Measurements from ENCODE around the gene EHBP1L1. TPM values are rescaled to one million over a fixed set of nuclear protein-coding genes. Genes with fewer than 3 reads are reported as not detected.

The EHBP1L1 gene
- total RNA-seq, 2 donors from 2014 or later, result 53.4 to 61.0 TPM

- DNase-seq (no peak), ATAC-seq (no peak)
- intact Hi-C loops (cut with DNase I), result loop anchor here in 1 of 2 donors (5.0 kb wide), 1 partner anchor 94 kb away; the partner anchor contains the start of gene KAT5
Measured at GRCh38 chr11:65618763-65619162, 42.9 kb downstream of the EHBP1L1 start.

DNA sequence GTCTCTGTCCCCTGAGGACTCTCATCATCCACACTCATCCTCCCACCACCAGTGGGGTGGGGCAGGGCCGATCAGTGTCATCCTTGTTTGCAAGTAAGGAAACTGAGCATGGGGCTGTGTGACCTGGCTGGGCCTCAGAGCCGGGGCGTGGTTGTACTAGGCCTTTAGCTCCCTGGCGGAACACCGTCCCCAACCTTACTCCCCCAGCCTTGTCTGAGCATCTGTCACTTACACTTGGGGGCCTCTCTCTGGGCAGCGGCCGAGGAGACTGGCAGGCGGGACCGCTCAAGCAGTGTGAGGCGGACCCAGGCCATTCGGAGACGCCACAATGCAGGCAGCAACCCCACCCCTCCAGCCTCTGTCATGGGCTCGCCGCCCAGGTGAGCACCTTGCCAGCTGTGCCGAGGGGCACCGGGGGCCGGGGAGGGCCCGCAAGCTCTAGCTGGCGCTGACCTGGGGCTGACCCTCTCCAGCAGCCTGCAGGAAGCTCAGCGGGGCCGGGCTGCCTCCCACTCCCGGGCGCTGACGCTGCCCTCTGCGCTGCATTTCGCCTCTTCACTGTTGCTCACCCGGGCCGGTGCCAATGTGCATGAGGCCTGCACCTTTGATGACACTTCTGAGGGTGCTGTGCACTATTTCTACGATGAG lies 43.6 kb downstream of the EHBP1L1 start:
- DNase-seq (no peak), ATAC-seq (no peak)
- intact Hi-C loops (cut with DNase I), result loop anchor here in 1 of 2 donors (5.0 kb wide), 1 partner anchor 93 kb away; the partner anchor contains the start of gene KAT5

DNA sequence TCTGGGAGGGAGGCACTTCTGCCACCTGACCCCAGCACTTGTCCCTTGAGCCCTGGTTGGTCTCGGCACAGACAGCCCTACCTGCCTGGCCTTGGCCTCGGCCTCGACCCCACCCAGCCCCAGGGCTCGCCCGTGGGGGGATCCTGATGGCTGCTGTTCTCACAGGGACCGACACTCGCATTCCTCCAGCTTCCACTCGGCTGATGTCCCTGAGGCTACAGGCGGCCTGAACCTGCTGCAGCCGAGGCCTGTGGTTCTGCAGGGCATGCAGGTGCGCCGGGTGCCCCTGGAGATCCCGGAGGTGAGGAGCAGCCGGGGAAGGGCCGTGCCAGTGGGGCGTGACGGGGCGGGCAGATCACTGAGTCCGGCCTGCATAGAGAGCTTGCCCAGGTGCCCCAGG lies 44.8 kb downstream of the EHBP1L1 start:
- ATAC-seq (no peak), DNase-seq (no peak)
- intact Hi-C loops (cut with DNase I), result no loop called here

DNA sequence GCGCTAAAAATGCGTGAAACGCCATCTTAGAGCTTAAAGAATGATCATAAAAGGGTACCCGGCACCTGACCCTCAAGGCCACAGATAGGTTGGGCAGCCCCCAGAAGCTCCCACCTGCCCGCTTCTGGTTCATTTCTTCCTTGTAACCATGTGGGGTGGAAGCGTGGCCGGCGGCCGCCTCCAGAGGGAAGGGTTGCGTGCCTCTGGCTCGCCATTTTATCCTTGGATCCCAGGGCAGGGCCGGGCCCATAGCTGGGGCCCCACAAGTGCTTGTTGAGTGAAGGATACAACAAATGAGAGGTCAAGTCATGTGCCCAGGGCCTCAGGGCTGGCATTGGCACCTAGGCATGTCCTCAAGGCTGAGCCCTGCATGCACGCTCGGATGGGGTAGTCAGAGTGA lies 45.6 kb downstream of the EHBP1L1 start:
- ATAC-seq (no peak), DNase-seq (no peak)
- intact Hi-C loops (cut with DNase I), result no loop called here

DNA sequence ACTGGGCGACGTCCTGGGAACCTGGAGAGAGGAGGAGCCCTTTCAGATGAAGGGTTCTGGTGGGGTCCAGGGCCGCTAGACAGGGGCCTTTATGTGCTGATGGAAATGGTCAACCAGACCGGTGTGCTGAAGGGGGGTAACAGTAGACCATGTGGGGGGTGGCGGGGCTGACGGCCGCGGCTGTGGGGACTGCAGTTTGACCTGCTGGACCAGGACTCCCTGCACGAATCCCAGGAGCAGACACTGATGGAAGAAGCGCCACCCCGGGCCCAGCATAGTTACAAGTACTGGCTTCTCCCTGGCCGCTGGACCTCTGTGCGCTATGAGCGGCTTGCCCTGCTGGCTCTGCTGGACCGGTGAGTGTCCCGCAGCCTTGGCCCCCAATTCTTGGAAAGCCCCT lies 46.2 kb downstream of the EHBP1L1 start:
- DNase-seq (no peak), ATAC-seq (no peak)
- intact Hi-C loops (cut with DNase I), result no loop called here

GRCh38 chr11:65623177-65623576 lies 47.3 kb downstream of the EHBP1L1 start:
- intact Hi-C loops (cut with DNase I), result no loop called here
- no peak for ATAC-seq
- no peak for DNase-seq

- ATAC-seq (no peak), DNase-seq (no peak)
- intact Hi-C loops (cut with DNase I), result no loop called here
Measured at GRCh38 chr11:65623852-65624616, 48.2 kb downstream of the EHBP1L1 start.

DNA sequence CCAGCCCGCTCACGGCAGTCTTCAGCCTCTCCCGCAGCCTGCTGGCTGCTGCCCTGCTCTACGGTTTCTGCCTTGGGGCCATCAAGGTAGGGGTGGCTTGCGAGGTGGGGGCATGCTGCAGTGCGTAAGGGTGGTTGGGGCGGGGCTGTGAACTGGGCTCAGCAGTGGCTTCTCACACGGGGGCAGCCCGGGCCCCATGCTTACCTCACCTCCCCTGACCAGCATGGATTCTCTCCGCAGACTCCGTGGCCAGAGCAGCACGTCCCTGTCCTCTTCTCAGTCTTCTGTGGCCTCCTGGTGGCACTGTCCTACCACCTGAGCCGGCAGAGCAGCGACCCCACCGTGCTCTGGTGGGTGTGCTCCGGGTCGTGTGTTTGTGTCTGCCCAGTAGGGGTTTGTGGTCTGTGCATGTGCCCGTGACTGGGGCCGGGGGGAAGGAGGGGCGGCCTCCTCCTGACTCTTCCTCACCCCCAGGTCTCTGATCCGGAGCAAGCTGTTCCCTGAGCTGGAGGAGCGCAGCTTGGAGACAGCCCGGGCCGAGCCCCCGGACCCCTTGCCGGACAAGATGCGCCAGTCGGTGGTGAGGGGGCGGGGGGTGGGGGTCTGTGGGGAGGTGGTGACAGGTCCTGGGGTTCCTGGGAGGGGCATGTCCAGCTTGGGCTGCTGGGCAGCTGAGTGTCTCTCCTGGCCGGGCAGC lies 49.2 kb downstream of the EHBP1L1 start:
- no peak for ATAC-seq
- no peak for DNase-seq
- intact Hi-C loops (cut with DNase I), result loop anchor here in 1 of 2 donors (5.0 kb wide), 1 partner anchor 192 kb away; no protein-coding TSS in a partner anchor

DNA sequence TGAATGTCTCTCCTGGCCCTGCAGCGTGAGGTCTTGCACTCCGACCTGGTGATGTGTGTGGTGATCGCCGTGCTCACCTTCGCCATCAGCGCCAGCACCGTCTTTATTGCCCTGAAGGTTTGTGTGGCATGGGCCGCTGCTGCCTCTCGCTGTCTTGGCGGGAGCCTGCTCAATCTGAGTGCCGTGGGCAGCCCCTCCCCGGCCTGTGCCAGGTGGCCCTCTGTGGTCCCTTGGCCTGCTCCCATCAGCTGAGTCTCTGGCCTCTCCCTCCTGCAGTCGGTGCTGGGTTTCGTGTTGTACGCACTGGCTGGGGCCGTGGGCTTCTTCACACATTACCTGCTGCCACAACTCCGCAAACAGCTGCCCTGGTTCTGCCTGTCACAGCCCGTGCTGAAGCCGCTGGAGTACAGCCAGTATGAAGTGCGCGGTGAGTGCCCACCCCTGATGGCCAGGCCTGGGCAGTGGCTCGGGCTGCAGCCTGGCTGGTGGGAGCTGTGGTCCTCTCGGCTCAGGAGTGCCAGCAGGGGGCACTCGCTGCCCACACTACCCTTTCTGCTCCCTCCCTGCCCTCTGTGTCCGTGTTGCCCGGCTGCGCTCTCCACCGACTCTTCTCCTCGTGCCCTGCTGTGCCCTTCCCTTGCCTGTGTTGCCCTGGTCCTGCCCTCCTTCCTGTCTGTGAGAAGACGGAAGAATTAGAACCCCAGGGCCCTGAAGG lies 49.9 kb downstream of the EHBP1L1 start:
- ATAC-seq (peak; percentile 71 to 78), DNase-seq (peak; percentile 65)
- intact Hi-C loops (cut with DNase I), result loop anchor here in 1 of 2 donors (5.0 kb wide), 1 partner anchor 192 kb away; no protein-coding TSS in a partner anchor

DNA sequence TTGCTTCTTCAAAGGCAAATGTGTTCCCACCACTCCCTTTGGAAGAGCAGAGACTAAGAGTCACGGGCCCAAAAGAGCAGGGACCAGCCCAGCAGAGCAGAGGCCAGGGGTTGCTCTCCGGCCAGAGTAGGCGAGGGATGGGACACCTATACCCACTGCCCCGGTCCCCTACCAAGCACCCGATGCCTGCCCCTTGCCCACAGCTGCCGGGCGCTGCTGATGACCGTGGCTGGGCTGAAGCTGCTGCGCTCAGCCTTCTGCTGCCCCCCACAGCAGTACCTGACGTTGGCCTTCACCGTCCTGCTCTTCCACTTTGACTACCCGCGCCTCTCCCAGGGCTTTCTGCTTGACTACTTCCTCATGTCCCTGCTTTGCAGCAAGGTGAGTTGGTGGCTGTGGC lies 51.3 kb downstream of the EHBP1L1 start:
- no peak for ATAC-seq
- intact Hi-C loops (cut with DNase I), result loop anchor here in 1 of 2 donors (5.0 kb wide), 1 partner anchor 190 kb away; no protein-coding TSS in a partner anchor
- no peak for DNase-seq

DNA sequence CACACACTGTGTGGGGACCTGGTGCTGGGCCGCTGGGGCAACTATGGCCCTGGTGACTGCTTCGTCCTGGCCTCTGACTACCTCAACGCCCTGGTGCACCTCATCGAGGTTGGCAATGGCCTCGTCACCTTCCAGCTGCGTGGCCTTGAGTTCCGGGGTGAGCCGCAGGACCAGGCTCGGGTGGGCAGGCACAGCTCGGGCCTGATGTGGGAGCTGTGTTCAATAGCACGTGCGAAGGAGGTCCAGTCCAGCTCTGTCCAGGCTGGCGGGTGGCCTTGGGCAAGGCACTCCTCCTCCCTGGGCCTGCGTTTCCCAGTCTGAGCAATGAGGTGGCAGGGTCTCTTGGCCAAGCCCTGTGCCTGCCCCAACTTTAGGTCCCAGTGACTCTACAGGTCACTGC lies 53.7 kb downstream of the EHBP1L1 start:
- ATAC-seq, result no peak
- no peak for DNase-seq
- intact Hi-C loops (cut with DNase I), result loop anchor here in 1 of 2 donors (5.0 kb wide), 1 partner anchor 188 kb away; no protein-coding TSS in a partner anchor

GRCh38 chr11:65630215-65630614 lies 54.4 kb downstream of the EHBP1L1 start:
- DNase-seq (no peak), ATAC-seq (peak; percentile 6 to 14)
- intact Hi-C loops (cut with DNase I), result no loop called here

DNA sequence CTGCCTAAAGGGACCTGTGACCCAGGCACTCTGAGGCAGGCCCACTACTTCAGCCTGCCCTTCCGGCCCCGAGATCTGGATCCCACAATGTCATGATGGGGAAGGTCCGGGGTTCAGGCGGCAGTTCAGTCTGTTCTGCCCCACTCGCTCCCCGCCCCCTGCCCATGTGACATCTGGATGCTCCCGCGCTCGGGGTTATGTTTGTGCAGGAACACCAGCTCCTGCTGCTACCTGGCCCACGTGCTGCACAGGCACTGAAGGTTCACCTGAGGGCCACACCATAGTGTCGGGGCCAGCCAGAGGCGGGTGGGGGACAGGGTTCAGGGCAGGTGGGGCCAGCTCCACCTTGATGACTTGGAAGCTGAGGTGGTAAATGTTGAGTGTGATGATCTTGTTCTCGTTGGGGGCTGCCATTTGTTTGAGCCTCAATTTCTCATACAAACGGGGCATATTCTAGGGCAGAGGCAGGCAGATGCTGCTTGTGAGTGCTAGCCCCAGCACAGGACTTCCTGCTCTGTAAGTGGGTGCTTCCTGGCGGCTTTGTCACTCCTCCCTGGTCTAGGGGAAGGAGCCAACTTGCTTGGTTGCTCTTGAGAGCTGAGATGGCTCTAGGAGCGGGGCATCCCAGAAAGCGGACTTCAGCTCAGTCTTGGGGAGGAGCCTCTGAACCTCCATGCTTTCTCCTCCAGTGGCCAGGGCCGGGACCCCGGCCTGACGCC lies 57.7 kb downstream of the EHBP1L1 start:
- DNase-seq, result no peak
- intact Hi-C loops (cut with DNase I), result no loop called here

DNA sequence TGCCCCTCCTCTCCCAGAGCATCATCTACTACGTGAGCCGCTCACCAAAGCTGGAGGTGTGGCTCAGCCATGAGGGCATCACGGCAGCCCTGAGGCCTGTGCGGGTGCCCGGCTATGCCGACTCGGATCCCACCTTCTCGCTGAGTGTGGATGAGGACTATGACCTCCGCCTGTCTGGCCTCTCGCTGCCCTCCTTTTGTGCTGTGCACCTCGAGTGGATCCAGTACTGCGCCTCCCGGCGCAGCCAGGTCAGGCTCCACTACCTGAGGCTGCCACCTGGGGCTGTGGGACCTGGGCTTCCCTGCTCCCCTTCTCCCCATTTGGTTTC lies 58.2 kb downstream of the EHBP1L1 start:
- no peak for DNase-seq
- no peak for ATAC-seq
- intact Hi-C loops (cut with DNase I), result no loop called here

More for the DNA sequence above, 57.7 kb downstream of the EHBP1L1 start:
- no peak for ATAC-seq

DNA sequence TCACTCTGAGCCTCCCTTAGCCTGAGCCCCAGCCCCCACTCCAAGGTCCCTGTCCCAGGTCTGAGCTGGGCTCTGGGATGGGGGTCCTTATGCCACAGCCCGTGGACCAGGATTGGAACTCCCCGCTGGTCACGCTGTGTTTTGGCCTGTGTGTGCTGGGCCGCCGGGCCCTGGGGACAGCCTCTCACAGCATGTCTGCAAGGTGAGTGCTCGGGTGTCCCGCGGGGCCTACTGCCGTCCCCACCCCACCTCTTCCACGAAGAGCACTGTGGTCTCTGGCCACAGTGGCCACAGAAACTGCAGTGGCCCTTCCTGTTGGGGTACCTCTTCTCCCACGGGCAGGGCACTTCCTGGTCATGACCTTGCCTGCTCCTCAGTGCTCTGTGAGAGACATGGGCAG lies 58.6 kb downstream of the EHBP1L1 start:
- DNase-seq (no peak), ATAC-seq (no peak)
- intact Hi-C loops (cut with DNase I), result no loop called here

DNA sequence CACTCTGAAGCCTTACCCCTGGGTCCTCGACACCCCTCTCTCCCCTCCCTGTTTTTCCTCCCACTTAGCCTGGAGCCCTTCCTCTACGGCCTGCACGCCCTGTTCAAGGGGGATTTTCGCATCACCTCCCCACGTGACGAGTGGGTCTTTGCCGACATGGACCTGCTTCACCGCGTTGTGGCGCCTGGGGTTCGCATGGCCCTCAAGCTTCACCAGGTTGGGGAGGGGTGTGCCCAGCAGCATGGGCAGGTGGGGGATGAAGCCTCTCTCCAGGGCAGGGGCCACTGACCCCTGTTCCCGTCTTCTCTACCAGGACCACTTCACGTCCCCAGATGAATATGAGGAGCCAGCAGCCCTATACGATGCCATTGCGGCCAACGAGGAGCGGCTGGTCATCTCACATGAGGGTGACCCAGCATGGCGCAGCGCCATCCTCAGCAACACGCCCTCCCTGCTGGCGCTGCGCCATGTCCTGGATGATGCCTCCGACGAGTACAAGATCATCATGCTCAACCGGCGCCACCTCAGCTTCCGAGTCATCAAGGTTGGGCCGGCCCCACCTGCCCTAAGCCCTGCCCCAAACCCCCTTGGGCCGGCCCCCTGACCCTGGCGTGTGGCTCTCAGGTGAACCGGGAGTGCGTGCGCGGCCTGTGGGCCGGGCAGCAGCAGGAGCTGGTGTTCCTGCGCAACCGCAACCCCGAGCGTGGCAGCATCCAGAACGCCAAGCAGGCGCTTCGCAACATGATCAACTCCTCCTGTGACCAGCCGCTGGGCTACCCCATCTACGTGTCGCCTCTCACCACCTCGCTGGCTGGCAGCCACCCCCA lies 59.3 kb downstream of the EHBP1L1 start:
- no peak for ATAC-seq

DNA sequence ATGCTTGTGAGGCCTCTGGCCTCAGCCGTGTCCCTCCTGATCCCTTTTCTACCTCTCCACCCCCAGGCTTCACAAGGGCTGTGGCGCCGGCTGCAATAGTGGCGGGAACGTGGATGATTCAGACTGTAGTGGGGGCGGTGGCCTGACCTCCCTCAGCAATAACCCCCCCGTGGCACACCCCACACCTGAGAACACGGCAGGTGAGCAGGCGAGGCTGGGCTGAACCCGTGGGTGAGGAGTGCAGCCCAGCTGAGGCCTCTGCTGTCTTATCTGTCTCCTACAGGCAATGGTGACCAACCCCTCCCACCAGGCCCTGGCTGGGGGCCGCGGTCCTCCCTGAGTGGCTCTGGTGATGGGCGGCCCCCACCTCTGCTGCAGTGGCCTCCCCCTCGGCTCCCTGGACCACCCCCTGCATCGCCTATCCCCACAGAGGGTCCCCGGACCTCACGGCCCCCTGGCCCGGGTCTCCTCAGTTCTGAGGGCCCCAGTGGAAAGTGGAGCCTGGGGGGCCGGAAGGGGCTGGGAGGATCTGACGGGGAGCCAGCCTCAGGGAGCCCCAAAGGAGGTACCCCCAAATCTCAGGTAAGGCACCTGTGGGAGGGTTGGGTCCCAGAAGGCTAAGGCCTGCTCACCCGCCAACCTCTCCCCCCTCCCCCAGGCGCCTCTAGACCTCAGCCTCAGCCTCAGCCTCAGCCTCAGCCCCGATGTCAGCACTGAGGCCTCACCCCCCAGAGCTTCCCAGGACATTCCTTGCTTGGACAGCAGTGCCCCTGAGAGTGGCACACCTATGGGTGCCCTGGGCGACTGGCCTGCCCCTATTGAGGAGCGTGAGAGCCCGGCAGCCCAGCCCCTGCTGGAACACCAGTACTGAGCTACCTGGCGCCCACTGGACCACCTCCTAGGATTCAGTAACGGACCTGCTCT lies 60.5 kb downstream of the EHBP1L1 start:
- no peak for DNase-seq
- no peak for ATAC-seq
- intact Hi-C loops (cut with DNase I), result no loop called here

More for the DNA sequence above, 59.3 kb downstream of the EHBP1L1 start:
- DNase-seq, result no peak
- intact Hi-C loops (cut with DNase I), result no loop called here
